Uterus (tissue), 4 donors: ENCODE data around the gene ILF3. TPM values are rescaled to one million over a fixed set of nuclear protein-coding genes. Genes with fewer than 3 reads are reported as not detected.

Experiments used
- DNase-seq, 2 donors: peaks; one replicate each; pipeline ENCODE4 v3.0.0-alpha.2; 2019 to 2020
- H3K27ac ChIP-seq, 2 donors: fragments of 200-600 bp; sonication (generic); 1 replicate in 1 of 2; 2 replicates in 1 of 2; pipeline ENCODE4 v1.5.1; 2016 to 2018
- H3K27me3 ChIP-seq, 2 donors: fragments of 200-600 bp; sonication (generic); one replicate each; pipeline ENCODE4 v1.5.1; 2018 to 2019; ENCODE audit warnings: control low read depth in 1 of 2
- H3K36me3 ChIP-seq, 2 donors: fragments of 200-600 bp; sonication (generic); one replicate each; pipeline ENCODE4 v1.5.1; 2019; ENCODE audit warnings: control low read depth in 1 of 2
- H3K4me1 ChIP-seq, 2 donors: fragments of 200-600 bp; sonication (generic); one replicate each; pipeline ENCODE4 v1.5.1; 2018 to 2019; ENCODE audit warnings: control low read depth in 1 of 2
- H3K4me3 ChIP-seq, 2 donors: fragments of 200-600 bp; sonication (generic); 1 replicate in 1 of 2; 2 replicates in 1 of 2; pipeline ENCODE4 v1.5.1; 2018 to 2019; ENCODE audit warnings: mild to moderate bottlenecking in 1 of 2
- H3K9me3 ChIP-seq, 2 donors: fragments of 200-600 bp; sonication (generic); one replicate each; pipeline ENCODE4 v1.5.1; 2019; ENCODE audit warnings: control low read depth in 1 of 2
- POLR2A ChIP-seq, 2 donors: fragments of 450-650 bp; IDR thresholded peaks; one replicate each; pipeline ENCODE4 v1.6.1; 2016; ENCODE audit warnings: antibody characterized with exemption in 2 of 2, mild to moderate bottlenecking in 1 of 2, moderate library complexity in 1 of 2
- intact Hi-C: fragments of 100-400 bp; cut with DNase I; formaldehyde crosslinking; loops from one replicate; pipeline ENCODE4 v1.15.1; 2023; ENCODE audit warnings: low total_unique reads
- total RNA-seq, 4 donors: library from RNA; depleted of rRNA in 3 of 4; stranded (reverse); fragments of >200 nt in 3 of 4; gene quantifications; one replicate each; pipeline versions ENCODE4 v1.1.0 to v1.2.4, GENCODE V29; 2014 to 2023
- TF ChIP-seq, protein P1 (sequence below), 4 experiments: fragments of 200-600 bp in 2 of 4; fragments of 450-650 bp in 2 of 4; sonication (generic) in 2 of 4; IDR thresholded peaks; one replicate each; pipeline ENCODE4 v1.5.1; 2016 to 2019; ENCODE audit warnings: antibody characterized with exemption in 4 of 4, mild to moderate bottlenecking in 2 of 4, moderate library complexity in 1 of 4
- donor health status: DM: yes; HTN: yes; CAD: no.

ILF3 gene
- total RNA-seq, 4 donors from 2014 or later, result 57.1 to 282 (median 138) TPM

DNA sequence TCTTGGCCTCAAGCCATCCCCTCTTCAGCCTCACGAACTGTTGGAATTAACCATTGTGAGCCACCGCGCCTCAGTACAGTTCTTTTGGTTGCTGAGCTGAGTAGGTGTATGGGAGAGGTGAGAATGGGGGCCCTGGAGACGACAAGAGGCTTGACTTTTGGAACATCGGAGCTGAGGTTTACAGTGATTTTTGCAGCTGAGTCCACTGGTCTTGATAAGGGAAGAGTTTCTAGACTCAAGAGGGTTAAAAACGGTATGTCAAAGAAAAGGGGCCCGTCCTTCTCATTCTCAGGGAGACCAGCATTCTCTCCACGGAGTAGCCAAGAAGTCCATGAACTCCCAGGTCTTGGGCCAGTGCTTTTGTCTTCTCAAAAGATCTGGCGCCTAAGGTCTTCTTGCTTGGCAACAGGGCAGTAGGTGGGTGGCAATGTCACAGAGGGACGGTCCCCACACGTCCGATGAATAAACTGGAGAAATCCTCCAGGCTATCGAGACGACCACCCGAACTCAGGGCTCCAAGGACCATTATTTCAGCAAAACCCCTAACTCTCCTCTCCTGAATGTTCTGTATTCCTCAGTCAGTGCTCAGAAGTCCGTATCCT, 40.7 kb downstream of the ILF3 start:
- no peak overlapping the region for H3K4me3 ChIP-seq
- H3K27me3 ChIP-seq, result no peaks in the 10 kb centered on the region
- TF ChIP-seq POLR2A (IDR thresholded peaks at IDR 0.05), result no peak
- TF ChIP-seq, protein P1, sequence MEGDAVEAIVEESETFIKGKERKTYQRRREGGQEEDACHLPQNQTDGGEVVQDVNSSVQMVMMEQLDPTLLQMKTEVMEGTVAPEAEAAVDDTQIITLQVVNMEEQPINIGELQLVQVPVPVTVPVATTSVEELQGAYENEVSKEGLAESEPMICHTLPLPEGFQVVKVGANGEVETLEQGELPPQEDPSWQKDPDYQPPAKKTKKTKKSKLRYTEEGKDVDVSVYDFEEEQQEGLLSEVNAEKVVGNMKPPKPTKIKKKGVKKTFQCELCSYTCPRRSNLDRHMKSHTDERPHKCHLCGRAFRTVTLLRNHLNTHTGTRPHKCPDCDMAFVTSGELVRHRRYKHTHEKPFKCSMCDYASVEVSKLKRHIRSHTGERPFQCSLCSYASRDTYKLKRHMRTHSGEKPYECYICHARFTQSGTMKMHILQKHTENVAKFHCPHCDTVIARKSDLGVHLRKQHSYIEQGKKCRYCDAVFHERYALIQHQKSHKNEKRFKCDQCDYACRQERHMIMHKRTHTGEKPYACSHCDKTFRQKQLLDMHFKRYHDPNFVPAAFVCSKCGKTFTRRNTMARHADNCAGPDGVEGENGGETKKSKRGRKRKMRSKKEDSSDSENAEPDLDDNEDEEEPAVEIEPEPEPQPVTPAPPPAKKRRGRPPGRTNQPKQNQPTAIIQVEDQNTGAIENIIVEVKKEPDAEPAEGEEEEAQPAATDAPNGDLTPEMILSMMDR (IDR thresholded peaks at IDR 0.05), result no peak
- H3K36me3 ChIP-seq, result no peaks in the 10 kb centered on the region
- intact Hi-C loops, result no loop called here
- no peak for DNase-seq
- H3K4me1 ChIP-seq, result peaks cover 0 to 6% of the 10 kb centered on the region in 2 donors
- no peak overlapping the region for H3K27ac ChIP-seq
- no peaks in the 10 kb centered on the region for H3K9me3 ChIP-seq

DNA sequence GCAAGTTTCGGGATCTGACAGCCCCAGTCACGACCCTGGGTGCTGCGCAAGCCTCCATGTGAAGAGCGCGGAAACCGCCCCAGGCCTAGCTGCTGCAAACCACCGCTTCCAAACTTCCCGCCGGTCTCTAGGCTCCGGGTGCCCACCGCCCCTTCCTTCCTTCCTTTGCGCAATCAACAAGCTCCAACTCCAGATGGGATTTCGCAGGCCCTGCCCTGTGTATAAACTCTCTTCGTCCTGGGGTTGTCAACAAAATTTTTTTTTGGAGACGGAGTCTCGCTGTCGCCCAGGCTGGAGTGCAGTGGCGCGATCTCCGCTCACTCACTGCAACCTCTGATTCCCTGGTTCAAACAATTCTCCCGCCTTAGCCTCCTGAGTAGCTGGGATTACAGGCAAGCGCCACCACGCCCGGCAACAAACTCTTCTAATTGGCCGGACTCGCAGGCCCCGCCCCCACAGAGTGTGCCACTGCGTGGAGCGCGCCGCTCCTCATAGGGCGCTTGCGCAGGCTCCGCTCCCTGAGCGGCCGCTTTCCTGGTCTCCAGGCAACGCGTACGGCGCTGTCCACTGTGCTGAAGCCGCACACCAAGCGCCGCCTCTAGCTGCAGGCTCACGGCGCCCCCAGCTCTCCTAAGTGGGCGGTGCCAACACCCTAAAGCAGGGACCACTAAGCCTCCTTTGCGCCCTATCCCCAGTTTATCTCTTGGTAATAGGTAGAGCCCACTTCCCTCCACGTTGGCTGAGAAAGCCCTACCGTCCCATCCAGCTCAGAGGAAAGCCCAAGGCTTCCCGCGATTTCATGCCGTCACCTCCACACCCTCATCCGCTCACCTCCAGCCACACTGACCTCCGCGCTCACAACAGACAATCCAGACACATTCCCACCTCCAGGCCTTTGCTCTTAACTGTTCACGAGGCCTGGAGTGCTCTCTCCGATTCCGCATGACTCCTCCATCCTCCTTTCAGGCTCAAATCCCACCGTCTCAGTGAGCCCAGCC, 41.6 kb downstream of the ILF3 start:
- Histone ChIP-seq H3K4me3 (no peak overlapping the region), H3K27me3 (no peaks in the 10 kb centered on the region), H3K4me1 (peaks cover 0 to 6% of the 10 kb centered on the region in 2 donors), H3K36me3 (no peaks in the 10 kb centered on the region), H3K27ac (no peak overlapping the region), H3K9me3 (no peaks in the 10 kb centered on the region)
- DNase-seq, result peak; percentile 78 to 84
- TF ChIP-seq, protein P1 (IDR thresholded peaks at IDR 0.05), result peak in 2 of 4 experiments; percentile 8 to 21
- no peak for TF ChIP-seq POLR2A (IDR thresholded peaks at IDR 0.05)
- intact Hi-C loops, result no loop called here

DNA sequence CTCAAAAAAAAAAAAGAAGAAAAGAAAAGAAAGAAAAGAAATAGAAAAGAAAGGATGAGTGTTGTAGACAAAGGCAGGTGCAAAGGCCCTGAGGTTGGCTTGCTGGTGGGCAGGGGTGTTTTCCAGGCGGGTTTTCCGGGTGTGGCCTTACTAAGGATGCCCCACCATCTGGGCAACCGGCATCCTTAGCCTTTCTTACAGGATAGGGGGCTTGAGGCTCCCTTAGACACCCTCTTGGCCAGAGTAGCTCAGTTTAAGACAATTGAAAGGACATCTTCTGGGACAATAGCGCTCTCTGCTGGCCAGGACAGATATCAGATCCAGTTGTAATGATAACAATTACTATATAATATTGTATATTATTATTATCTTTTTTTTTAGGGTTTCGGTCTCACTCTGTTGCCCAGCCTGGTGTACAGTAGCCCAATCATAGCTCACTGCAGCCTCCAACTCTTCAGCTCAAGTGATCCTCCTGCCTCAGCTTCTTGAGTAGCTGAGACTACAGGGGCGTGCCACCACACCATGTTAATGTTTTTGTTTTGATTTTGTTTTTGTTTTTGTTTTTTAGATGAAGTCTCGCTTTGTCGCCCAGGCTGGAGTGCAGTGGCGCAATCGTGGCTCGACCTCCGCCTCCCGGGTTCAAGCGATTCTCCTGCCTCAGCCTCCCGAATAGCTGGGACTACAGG, 45.6 kb downstream of the ILF3 start:
- no peak for TF ChIP-seq POLR2A (IDR thresholded peaks at IDR 0.05)
- TF ChIP-seq, protein P1 (IDR thresholded peaks at IDR 0.05), result peak in 2 of 4 experiments; percentile 20 to 32
- H3K27me3 ChIP-seq, result no peaks in the 10 kb centered on the region
- H3K4me3 ChIP-seq, result no peak overlapping the region
- DNase-seq, result no peak
- intact Hi-C loops, result no loop called here
- H3K9me3 ChIP-seq, result no peaks in the 10 kb centered on the region
- H3K4me1 ChIP-seq, result peaks cover 0 to 6% of the 10 kb centered on the region in 2 donors
- H3K36me3 ChIP-seq, result no peaks in the 10 kb centered on the region
- no peak overlapping the region for H3K27ac ChIP-seq

DNA sequence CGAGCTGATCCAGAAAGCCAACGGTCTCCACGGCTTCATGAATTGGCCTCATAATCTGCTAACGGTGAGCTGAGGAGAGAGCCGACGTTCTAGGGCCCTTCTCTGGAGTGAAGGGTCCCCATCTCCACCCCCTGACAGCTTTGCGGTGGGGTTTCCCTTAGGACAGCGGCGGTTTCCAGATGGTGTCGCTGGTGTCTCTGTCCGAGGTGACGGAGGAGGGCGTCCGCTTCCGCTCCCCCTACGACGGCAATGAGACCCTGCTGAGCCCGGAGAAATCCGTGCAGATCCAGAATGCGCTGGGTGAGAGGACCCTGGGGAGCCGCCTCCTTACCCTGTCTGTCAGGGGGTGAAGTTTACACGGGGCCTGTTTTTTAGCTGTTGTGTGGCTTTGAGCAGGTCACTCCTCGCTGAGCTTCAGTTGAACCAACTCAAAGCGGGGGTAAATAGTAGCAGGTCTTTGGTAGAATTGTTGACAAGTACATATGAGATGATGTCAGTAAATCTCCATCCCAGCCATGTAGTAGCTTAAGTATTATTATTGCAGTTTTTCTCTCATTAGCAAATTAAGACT, 47.9 kb downstream of the ILF3 start:
- DNase-seq, result no peak
- intact Hi-C loops, result no loop called here
- TF ChIP-seq POLR2A (IDR thresholded peaks at IDR 0.05), result no peak
- TF ChIP-seq, protein P1 (IDR thresholded peaks at IDR 0.05), result no peak
- Histone ChIP-seq H3K4me3 (peak overlapping the region; percentile 62 to 69), H3K27me3 (no peaks in the 10 kb centered on the region), H3K27ac (no peak overlapping the region), H3K9me3 (no peaks in the 10 kb centered on the region), H3K4me1 (no peaks in the 10 kb centered on the region), H3K36me3 (no peaks in the 10 kb centered on the region)
